ENCODE results near the gene SNTG2.

DNA sequence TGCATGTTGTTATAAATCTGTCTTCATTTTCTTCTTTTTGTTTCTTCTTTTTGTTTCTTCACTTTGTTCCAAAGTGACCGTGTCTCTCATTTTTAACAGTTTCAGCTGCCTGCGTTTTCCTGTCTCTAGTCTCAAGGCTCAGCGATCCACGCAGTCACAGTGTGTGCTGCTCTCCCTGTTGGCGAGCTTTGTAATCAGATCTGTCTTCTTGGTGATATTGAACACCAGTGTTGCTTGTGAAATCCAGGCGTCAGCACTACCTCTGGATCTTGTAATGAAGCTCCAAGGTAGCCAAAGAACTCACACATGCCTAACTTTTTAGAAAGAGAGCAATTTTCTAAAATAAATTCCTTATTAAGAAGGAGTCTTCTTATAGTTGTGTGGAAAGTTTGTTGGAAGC, 13.2 kb downstream of the SNTG2 start:
- TF ChIP-seq CTCF (conservative IDR thresholded peaks at IDR 0.05 in 1 of 2, IDR thresholded peaks at IDR 0.05 in 1 of 2; ENCODE audit: low read depth in 1 of 2, low read length in 2 of 2) (no peak), EZH2 (IDR thresholded peaks at IDR 0.05; ENCODE audit: low read length, missing control alignments) (no peak)
